Jurkat, Clone E6-1 (cell line): ENCODE measurements around the gene NCKAP5.
"Not testable (repeated sequence)": the region's sequence is repeated elsewhere in the genome, so short reads cannot be mapped to it uniquely, and the experiment has no call there.

Source experiments
- DNase-seq: peaks from one replicate; pipeline ENCODE4 v3.0.0-alpha.2; 2011; ENCODE audit warnings: low read depth, low spot score
- H3K4me3 ChIP-seq: 2 replicates; pipeline ENCODE4 v1.5.1; 2011; ENCODE audit warnings: mild to moderate bottlenecking, low read length, control low read depth, moderate library complexity

Gene NCKAP5

DNA sequence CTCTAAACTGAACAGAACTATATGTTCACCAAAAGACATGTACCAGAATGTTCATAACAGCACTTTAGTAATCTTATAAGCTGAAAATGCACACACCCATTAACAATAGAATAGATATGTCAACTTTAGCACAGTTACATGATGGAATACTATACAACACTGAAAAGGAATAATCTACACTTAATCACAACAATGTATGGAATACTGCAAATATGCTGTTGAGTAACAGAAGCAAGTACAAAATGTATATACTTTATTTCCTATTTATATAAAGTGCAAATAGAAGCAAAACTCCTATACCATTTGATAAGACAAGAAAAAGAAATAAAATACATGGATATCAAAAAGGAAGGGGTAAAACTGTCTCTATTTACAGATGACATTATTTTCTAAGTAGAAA lies 352.8 kb downstream of the NCKAP5 start:
- no peak for DNase-seq
- H3K4me3 ChIP-seq, result no peak overlapping the region

- no peak overlapping the region for H3K4me3 ChIP-seq
- DNase-seq, result no peak
Measured at GRCh38 chr2:133213651-133214050, 354.6 kb downstream of the NCKAP5 start.

- no peak overlapping the region for H3K4me3 ChIP-seq
Measured at GRCh38 chr2:133209325-133209724, 358.9 kb downstream of the NCKAP5 start.

DNA sequence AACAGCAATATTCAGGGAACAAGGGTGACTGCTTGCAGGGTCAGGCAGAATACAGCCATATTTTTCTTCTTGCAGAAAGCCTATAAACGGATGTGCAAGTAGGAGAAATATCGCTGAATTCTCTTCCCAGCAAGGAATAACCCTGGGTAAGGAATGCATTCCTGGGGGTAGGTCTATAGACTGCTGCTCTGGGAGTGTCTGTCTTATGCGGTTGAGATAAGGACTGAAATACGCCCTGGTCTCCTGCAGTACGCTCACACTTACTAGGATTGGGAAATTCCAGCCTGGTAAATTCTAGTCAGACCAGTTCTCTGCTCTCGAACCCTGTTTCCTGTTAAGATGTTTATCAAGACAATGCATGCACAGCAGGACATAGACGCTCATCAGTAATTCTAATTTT lies 361.6 kb downstream of the NCKAP5 start:
- DNase-seq, H3K4me3 ChIP-seq: not testable (repeated sequence)

More at GRCh38 chr2:133209325-133209724, 358.9 kb downstream of the NCKAP5 start:
- DNase-seq, result no peak

DNA sequence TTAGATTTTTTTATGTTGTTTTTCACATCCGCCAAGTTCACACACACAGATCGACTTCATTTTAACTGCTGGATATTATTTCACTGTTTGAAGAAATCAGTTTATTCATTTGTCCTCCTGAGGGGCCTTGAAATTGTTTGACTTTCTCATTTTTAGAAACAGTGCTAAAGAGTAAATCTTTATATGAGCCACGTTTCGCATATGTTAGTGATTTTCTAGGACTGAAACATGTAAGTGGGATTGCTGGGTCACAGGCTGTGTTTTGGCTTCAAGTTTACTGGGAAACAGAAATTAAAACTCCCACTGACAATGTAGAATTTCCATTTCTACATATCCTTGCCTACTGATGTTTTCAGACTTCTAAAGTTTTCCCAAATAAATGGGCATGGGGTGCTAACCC lies 363.8 kb downstream of the NCKAP5 start:
- DNase-seq, result no peak
- no peak overlapping the region for H3K4me3 ChIP-seq

DNA sequence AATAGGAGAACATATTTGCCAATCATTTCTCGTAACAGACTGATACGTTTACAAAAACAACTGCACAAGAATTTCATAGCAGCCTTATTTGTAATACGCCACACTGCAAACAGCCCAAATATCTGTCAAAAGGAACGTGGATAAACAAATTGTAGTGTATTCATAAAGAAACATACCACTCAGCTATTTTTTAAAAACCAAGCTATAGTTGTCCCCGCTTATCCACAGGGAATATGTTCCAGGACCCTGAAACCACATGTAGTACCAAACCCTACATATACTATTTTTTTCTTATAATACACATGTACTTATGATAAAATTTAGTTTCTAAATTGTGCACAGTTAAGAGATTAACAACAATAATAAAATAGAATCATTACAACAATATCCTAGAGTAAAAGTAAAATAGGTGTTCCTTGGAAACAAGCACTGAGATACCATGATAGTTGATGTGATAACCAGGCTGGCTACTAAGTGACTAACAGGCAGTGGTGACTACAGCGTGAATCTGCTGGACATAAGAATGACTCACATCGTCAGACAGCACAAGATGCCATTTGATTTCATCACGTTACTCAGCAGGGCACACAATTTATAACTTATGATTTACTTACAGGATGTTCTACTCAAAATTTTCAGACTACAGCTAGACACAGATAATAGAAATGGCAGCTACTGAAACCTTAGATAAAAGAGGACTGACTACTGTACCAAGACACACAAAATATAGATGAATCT lies 367.4 kb downstream of the NCKAP5 start:
- H3K4me3 ChIP-seq, result no peak overlapping the region
- DNase-seq, result no peak

DNA sequence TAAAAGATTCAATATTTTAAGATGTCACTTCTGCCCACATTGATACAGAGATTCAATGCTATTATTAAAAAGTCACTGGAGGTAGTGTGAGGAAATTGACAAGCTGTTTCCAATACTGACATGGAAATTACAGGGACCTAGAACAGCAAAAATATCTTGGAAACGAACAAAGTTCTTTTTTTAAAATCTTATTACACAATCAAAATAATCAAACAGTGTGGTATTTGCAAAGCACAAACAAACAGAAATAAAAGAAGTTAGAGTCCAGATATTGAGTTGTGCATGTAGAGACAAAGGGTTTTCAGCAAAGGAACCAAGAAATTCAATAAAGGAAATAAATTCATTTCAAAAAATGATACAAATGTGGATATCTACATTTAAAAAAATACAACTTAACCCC lies 369.6 kb downstream of the NCKAP5 start:
- H3K4me3 ChIP-seq, result no peak overlapping the region
- no peak for DNase-seq

DNA sequence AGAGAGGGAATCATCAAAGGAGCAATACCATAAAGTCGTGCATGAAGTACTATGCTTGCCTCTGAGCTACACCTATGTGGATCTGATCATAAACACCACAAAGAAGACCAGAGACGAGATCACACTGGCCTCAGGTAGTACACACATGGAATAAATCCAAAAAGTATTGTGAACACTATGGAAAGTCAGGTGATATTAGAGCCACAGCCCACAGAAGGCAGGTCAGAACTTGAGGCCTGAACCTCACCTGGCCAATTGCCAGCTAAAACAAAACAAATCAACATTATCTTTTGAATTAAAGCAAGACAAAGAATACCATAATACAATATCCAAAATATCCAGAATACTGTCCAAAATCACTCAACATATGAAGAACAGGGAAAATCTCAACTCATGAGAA lies 371.1 kb downstream of the NCKAP5 start:
- DNase-seq, result no peak
- no peak overlapping the region for H3K4me3 ChIP-seq

GRCh38 chr2:133194777-133195335 lies 373.4 kb downstream of the NCKAP5 start:
- no peak for DNase-seq
- H3K4me3 ChIP-seq, result no peak overlapping the region

DNA sequence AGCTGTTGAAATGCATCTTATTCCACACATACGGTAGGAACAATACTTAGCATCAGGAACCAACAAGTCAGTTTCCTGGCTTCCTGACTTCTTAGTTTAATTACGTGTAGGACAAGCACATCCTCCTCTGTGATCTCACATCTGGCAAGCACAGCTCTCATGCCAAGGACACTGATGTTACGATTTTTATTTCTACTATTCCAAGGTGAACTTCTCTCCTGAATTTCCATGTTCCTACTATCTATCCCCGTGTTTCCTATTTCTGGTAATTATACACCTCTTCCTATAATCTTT lies 374.0 kb downstream of the NCKAP5 start:
- no peak overlapping the region for H3K4me3 ChIP-seq
- DNase-seq, result no peak

DNA sequence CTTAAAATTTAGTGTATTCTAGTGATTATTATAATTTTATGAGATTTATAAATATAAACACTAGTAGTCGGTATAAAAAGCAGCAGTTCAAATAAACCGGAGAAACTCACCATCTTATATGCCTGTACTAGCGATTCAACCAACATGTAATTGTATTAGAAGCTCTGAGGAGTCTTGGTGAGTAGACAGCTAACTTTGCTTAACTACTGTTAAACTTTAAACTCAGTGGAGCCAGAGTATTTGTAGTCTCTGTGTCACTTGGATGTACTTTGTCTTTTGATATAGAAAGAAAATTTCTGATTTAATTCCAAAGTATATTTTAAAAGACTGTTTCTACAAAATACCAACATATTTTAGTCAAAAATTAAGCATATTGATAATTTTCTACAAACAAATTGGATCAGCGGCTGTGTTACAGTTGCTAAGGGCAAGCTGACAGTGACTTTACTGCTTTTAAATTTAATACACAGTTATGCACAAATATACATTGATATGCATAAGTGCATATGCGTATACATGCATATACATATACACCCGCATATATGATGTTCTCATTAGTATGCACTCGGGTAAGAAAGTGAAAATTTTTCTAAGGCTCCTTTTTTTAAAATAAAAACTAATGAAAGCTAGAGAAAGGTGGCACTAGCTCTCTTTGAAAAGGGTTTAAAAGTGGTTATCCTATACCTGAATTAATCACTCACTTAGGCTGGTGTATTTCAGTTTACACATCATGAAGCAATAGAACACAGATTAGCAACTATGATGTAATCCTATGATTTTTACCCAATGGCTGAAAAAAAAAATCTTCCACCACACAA lies 374.5 kb downstream of the NCKAP5 start:
- no peak overlapping the region for H3K4me3 ChIP-seq
- DNase-seq, result no peak

DNA sequence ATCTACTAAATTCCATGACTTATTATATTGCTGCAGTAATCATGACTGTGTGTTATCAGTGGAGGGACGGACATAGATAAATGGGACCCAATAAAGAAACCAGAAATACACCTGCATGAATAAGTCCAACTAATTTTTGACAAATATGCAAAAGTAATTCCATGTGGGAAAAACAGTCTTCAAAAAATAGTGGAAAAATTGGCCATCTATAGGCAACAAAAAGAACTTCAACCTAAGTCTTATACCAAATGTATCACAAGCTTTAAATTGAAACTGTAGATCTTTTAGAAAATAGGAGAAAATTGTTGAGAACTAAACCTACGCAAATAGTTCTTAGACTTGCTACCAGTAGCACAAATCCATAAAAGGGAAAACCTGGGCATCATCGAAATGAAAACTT lies 376.2 kb downstream of the NCKAP5 start:
- H3K4me3 ChIP-seq, result no peak overlapping the region
- DNase-seq, result no peak

- no peak overlapping the region for H3K4me3 ChIP-seq
- no peak for DNase-seq
Measured at GRCh38 chr2:133177196-133177595, 391.1 kb downstream of the NCKAP5 start.

DNA sequence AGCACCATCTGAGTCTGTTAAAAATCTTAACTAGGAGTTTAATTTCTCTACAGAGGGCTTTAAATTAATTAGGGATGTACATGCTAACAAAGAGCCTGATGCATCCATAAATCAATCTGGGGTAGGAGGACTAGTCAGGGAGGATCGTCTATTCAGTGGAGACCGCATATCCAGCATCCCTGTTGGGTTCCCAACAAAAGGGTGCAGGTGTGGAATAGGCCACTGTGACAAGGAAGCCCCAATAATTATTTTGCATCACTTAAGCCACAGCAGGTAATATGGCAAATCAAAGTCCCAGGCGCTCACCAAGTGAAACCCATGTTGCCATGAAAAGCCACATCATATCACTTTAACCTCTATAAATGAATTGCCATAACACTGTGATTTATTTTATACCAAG lies 392.3 kb downstream of the NCKAP5 start:
- no peak overlapping the region for H3K4me3 ChIP-seq
- no peak for DNase-seq

DNA sequence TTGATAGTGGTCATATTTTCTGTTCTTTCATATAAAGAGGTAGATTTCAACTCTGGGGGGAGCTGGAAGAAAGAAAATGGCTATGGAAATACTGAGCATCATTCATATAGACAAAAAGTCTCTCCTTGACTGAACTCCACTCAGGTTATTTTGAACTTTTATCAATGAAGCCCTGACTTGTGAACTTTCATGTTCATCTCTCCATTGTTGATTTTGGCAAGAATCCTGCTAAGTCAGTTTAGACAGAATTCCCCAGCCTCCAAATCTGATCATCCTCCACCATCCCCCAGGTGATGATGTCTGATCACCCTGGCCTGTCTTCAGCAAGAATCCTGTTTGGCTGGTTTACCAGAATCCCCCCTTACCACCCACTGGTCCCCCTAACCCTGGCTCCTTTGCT lies 395.0 kb downstream of the NCKAP5 start:
- no peak overlapping the region for H3K4me3 ChIP-seq
- no peak for DNase-seq

DNA sequence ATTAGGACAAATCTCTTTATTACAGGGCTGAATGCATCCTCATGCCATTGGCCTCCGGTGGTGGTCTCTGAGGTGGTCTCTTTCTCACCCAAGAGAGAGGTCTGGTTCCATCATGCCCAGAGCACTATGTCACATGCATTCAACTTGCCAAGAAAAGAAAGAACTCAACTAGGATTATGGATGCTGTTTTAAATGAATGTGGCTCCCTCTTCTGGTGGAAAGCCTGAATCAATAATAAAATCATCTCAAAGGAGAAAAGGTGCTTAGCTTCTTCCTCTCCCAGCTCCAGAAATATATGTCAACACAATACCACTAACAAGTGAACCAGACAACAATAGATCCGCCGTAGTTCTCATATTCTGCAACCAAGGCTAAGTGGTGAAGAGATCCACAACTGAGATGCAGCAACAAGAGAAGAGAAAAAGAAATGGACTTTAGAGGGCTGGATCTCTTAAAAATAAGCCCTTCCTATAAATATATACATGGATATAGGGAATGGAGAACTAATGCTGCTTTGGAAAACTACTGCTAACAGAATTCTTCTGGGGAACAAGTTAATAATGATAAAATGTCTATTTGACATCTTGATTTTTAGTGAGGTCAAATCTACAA lies 396.8 kb downstream of the NCKAP5 start:
- H3K4me3 ChIP-seq, result no peak overlapping the region
- peak; percentile 48 for DNase-seq

DNA sequence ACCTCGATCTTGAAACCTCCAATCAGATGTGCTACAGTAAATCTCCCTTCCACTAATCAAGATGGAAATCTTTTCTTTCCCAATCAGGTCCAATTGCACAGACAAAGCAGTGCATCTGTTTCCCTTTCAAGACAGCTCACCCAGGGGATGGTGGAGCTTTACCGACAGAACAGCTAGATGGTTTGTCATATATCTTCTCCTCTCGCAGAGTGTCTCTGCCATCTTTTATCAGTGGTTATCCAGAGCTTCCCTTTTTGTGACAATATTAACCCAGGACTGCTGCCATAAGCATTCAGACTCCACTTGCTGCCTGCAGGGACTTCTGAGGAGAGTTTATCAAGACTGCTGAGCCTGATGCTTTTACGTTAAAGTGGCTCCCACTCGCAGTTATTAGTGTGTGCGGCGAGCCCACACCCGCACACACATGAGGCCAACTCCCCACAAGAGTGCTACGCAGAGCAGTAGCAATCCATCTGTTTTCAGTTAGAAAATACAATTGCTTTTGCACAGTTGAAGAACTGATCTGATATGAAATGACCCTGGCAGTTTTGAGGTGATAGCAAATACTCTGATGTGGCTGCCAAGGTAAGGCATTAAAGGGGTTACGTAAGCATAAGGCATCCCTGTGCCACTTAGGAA lies 398.9 kb downstream of the NCKAP5 start:
- H3K4me3 ChIP-seq, result no peak overlapping the region
- DNase-seq, result no peak

- DNase-seq, result no peak
- H3K4me3 ChIP-seq, result no peak overlapping the region
Measured at GRCh38 chr2:133167990-133168389, 400.3 kb downstream of the NCKAP5 start.

DNA sequence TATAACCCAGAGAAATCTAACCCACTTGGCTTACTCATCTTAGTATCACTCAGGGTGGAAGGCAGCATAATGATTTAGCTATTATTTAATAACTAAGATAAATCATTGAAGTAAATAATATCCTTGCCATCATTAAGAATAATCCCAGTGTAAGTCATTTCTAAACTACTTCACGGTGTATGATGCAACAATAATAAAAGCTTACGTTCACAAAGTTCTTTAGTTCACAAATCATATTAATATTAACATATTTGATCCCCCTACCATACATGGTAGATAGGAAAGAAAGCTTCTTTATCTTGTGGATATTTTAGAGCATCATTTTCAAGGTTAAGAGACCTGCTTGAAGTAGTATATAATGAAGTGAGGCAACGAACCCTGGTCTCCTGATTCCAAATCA lies 401.0 kb downstream of the NCKAP5 start:
- no peak overlapping the region for H3K4me3 ChIP-seq
- DNase-seq, result no peak

GRCh38 chr2:133166031-133166430 lies 402.2 kb downstream of the NCKAP5 start:
- no peak for DNase-seq
- H3K4me3 ChIP-seq, result no peak overlapping the region
